ENCODE data around the gene ZNF598. TPM values are rescaled to one million over a fixed set of nuclear protein-coding genes. Genes with fewer than 3 reads are reported as not detected.
"Not testable (repeated sequence)": the region's sequence is repeated elsewhere in the genome, so short reads cannot be mapped to it uniquely, and the experiment has no call there.

The ZNF598 gene
- total RNA-seq, 1 experiment from 2014 or later: 49.0 TPM

DNA sequence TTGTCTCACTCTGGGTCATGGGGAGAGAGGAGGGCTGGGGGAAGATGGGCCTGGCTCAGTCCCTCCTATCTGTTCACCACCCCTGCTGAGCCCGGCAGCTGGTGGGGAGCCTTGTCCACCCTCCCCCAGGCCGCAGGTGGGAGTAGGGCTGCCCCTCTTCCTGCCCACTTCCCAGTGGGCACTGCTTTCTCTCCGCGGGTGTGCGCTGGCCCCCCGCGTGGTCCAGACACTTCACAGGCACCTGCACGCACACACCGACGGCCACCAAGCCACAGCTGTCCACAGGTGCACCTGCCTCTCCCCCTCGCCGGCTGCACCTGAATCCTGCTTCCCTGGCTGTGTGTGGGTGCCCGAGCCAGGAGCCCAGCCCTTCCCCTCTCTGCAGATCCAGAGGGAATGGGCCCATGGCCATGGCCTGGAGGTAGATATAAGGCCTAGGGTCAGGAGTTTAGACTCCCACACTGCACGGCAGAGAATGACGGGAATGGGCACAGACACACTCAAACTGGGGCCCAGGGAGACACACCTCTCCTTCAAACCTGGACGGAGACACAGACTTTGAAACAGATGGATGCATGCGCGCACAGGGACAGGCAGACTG, 19.1 kb upstream of the ZNF598 start:
- no peak for DNase-seq (ENCODE audit: low spot score)

GRCh38 chr16:2028146-2028545, 18.5 kb upstream of the ZNF598 start:
- no peak for DNase-seq (ENCODE audit: low spot score)

DNA sequence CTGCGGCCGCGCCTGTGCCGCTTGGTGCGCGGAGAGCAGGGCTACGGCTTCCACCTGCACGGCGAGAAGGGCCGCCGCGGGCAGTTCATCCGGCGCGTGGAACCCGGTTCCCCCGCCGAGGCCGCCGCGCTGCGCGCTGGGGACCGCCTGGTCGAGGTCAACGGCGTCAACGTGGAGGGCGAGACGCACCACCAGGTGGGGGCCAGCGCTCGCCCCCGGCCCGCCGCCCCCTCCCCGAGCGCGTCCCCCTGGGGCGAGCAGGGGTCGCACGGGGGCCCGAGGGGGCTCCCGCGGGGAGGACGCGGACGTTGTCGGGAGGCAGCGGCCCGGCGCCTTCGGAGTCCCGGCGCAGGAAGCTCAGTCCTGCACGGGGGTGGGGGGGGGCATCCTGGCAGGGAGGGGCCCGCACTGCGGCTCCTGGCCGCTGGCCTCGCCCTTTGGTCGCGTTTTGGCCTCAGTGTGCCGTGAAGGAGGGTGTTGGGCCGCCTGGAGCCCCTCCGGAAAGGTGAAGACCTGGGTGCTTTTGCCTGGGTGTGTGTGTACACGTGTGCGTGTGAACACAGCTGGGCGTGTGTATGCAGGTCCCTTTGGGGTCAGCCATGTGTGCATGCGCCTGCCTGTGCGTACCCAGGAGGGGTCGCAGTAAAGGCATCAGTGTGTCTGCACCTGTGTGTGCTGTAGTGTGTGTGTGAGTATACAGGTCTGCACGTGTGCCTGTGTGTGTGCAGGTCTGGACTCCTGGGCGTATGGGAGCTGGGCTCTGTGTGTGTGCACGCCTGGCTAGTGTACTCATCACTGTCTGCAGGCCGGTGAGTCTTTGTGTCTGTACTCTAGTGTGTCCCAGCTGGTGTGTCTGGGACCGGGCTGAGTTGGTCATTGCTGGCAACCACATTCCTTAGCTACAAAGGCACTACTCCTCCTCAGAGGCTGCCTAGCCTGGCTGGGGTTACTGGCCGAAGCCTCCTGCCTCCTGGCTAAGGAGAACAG, 17.7 kb upstream of the ZNF598 start:
- DNase-seq (ENCODE audit: low spot score): peak; percentile 56

DNA sequence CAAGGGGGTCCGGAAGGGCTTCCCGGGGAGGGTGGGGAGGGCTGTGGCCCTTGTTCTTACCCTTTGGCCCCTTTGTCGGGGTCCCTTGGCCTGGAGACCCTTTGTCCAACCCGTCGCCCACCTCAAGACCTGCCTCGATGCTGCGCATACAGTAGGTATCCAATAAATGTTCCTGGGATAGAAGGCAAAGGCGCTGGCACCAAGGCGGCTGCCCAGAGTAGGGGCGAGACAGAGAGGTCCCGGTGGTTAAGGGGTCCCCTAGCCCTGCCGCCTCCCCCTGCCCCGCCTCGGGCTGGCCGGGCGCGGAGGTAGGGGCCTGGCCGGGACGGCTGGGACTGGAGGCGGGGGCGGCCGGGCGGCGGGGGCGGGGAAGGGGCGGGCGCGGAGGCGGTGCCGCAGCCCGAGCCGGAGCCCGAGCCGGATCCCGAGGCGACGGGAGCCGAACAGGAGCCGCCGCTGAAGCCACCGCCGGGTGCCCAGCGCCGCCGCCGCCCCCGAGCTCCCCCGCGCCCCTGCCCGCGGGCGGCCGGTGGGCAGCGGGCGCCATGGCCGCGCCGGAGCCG, 16.9 kb upstream of the ZNF598 start, which contains the start of gene NHERF2:
TSS of gene NHERF2 (plus strand) at position 442 of the 563 bp plus-strand sequence. CDS start at position 546, 104 bp downstream.
- DNase-seq (ENCODE audit: low spot score): no peak

DNA sequence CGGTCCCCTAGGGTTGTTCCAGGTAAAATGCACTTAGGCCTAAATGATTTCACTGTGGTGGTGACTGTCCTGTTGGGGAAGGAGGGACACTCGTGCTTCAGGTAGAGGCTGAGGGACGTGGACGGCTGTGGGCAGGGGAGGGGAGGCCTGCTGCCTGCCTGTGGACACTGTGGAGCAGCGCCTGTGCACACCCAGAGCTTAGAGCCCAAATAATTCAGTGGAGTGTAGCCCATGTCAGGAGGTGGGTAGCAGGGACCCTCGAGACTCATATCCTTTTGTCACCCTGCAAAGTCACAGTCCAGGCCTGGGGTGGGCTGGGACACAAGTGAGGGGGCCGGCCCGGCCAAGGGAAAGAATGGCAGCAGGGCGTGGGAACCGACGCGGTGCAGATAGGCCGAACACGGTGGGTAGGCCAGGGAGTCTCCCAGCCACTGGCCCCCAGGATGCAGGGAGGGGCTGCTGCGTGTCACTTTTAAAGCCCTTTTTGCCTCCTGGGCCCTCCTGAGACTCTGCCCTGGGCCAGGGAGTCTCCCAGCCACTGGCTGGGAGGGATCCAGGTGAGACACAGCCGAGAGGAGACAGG, 16.3 kb upstream of the ZNF598 start:
- DNase-seq (ENCODE audit: low spot score): no peak

GRCh38 chr16:2025251-2025650, 15.6 kb upstream of the ZNF598 start:
- DNase-seq (ENCODE audit: low spot score): no peak

DNA sequence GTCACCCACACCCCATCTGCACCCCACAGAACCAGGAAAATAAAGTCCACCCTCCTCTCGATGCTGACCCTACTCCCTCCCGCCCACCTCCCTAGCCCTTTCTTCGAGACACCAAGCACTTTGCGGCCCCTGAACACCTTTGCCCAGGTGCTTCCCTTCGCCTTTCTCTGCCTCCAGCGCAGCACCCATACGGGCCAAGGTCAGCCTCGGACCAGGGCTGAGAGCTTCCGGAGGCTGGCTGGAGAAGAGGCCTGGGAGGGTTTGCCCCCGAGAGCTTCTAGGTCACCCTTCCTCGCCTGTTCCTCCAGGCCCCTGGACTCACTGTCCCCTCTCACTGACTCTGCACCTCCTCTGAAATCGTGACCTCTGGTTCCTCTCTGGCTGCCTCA, 14.4 kb upstream of the ZNF598 start:
- no peak for DNase-seq (ENCODE audit: low spot score)

- peak; percentile 98 for DNase-seq (ENCODE audit: low spot score)
Observed at GRCh38 chr16:2023092-2024031, 13.7 kb upstream of the ZNF598 start.

DNA sequence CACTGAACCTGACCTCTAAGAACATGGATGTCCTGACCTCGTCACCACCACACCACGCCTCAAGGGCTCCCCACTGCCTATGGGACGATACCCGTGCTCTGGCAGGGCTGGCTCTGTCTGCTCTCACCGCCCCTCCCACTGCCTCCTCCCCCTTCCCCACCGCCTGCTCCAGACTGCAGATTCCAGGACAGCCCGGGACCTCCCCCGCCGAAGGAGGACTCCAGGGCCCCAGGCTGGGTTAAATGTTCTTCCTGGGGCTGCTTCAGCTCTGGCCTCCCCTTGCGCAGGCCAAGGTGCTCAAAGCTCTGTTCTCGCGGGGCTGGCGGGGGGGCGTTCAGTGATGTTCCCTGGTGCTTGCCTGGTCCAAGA, 13.1 kb upstream of the ZNF598 start:
- no peak for DNase-seq (ENCODE audit: low spot score)

DNA sequence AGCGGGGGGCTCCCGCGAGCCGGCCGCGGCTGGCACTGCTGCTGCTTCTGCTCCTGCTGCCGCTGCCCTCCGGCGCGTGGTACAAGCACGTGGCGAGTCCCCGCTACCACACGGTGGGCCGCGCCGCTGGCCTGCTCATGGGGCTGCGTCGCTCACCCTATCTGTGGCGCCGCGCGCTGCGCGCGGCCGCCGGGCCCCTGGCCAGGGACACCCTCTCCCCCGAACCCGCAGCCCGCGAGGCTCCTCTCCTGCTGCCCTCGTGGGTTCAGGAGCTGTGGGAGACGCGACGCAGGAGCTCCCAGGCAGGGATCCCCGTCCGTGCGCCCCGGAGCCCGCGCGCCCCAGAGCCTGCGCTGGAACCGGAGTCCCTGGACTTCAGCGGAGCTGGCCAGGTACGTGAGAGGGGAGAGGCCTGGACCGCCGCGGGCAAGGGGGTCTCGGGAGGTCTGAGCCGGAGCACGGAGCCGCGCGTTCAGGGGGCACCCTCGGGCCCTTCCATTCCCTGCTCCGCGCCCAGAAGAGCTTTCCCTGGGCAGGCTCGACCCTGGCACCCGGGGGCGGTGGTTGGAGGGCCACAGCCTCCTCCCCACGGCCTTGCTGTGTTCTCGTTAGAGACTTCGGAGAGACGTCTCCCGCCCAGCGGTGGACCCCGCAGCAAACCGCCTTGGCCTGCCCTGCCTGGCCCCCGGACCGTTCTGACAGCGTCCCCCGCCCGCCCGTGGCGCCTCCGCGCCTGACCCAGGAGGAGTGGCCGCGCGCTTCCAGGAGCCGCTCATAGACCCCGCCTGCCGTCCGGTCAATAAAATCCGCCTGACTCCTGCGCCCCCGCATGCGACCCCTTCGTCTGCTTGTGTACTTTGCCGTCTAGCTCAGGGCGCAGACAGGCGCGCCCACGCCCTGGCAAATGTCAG, 10.6 kb upstream of the ZNF598 start:
- no peak for DNase-seq (ENCODE audit: low spot score)

DNA sequence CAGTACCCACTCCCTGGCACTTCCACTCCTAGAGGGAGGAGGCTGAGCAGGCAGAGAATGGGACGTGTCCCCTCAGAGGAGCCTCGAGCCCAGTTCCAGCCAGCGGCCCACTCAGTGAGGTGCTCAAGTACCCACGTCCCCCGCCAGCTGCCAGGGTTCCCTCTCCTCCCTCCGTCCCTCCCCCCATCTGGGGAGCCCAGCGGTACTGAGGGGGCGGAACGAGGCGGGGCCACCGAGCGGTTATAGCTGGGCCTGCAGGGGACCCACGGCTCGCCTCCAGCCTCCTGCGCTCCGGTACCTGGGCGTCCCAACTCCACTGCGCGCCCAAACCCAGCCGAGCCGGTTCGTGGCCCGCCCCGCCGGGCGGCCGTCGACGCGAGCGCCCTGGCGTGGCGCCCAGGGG, 9.9 kb upstream of the ZNF598 start, which contains the start of gene NPW:
TSS of gene NPW (plus strand) at position 268 of the 403 bp plus-strand sequence.
- DNase-seq (ENCODE audit: low spot score): no peak

DNA sequence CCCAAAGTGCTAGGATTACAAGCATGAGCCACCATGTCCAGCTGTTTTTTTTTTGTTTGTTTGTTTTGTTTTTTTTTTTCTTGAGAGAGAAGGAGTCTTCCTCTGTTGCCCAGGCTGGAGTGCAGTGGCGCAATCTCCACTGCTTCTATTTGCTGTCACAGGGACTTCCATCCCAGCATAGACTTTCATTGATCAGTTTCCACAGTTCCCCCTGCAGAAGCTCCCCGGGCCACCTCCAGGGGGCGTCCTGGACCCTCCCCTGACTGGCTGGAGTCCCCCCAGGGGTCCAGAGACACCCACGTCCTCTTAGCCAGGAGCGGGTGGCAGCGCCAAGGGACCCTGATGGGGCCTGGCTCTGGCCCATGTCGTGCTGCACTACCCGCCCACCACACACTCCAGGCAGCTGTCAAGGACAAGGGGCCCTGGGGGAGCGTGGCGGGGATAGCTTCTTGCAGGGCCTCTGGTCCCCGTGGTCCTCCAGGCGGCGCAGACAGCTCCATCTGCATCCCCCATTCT, 6.8 kb upstream of the ZNF598 start:
- DNase-seq (ENCODE audit: low spot score): no peak

DNA sequence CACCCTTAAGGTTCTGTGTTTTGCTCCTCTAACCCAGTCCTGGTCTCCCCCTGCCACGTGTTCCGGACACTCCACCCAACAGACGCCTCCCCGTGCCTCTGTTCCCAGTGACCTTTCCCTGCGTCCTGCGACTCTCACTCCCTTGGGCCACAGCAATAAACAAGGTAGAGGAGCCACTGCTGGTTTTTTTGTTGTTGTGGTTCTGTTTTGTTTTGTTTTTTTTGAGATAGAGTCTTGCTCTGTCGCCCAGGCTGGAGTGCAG, 6.3 kb upstream of the ZNF598 start:
- DNase-seq (ENCODE audit: low spot score): no peak

DNA sequence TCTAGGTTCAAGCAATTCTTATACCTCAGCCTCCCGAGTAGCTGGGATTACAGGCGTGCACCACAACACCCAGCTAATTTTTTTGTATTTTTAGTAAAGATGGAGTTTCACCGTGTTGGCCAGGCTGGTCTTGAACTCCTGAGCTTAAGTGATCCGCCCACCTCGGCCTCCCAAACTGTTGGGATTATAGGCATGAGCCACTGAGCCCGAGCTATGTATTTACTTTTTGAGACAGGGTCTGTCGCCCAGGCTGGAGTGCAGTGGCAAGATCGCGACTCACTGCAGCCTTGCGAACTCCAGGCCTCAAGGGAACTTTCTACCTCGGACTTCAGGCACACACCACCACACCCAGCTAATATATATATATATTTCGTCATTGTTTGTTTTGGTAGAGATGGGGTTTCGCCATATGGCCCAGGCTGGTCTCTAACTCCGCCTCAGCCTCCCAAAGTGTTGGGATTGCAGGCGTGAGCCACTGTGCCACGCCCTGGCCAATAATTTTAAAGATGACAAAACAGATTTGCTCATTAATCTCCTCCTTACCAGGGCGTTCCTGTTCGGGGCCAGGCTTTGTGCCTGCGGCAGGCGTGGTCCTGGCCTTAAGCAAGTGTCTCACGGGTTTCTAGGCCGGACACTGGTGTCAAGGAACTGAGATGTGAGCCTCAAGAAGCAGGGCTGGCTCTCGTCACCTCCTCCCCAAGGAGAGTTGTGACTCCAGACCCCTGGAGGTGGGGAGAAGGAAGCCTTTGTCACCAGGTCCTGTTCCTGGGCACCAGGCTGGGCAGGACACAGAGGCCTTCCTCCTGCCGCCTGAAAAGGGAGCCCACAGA, 5.7 kb upstream of the ZNF598 start:
- DNase-seq (ENCODE audit: low spot score): peak; percentile 70

DNA sequence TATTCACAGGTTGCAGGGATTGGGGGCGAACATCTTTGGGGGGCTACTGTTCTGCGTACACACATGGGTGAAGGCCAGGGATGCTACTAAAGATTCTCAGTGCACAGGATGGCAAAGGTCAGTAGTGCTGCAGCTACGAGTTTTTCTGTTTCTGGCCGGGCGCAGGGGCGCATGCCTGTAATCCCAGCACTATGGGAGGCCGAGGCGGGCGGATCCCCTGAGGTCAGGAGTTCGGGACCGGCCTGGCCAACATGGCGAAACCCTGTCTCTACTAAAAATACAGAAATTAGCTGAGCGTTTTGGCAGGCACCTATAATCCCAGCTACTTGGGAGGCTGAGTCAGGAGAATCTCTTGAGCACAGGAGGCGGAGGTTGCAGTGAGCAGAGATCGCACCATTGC, 3.9 kb upstream of the ZNF598 start:
- DNase-seq (ENCODE audit: low spot score): no peak

DNA sequence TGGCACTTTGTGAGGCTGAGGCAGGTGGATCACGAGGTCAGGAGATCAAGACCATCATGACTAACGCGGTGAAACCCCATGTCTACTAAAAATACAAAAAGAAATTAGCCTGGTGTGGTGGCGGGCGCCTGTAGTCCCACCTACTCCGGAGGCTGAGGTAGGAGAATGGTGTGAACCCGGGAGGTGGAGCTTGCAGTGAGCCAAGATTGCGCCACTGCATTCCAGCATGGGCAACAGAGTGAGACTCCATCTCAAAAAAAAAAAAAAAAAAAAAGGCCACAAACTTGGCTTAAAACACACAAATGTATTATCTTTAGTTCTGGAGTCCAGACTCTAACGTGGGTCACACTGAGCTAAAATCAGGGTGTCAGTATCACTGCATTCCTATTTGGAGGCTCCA, 2.1 kb upstream of the ZNF598 start:
- DNase-seq (ENCODE audit: low spot score): not testable (repeated sequence)

- DNase-seq (ENCODE audit: low spot score): no peak
Observed at GRCh38 chr16:2009164-2009711, 383 bp downstream of the ZNF598 start.

GRCh38 chr16:2008631-2009163, 924 bp downstream of the ZNF598 start:
- peak; percentile 47 for DNase-seq (ENCODE audit: low spot score)

All from HT-29 (cell line).